H9 (cell line): Measurements from ENCODE around the gene NFE2L2. TPM values are rescaled to one million over a fixed set of nuclear protein-coding genes. Genes with fewer than 3 reads are reported as not detected.

ENCODE experiments used
- DNase-seq: peaks from one replicate; pipeline ENCODE4 v3.0.0-alpha.2; 2017
- H2AFZ ChIP-seq: one replicate; pipeline ENCODE4 v1.6.1; 2013; ENCODE audit warnings: mild to moderate bottlenecking, low read length, control low read depth, moderate library complexity
- H2AK5ac ChIP-seq: 2 replicates; pipeline ENCODE4 v1.6.1; 2013; ENCODE audit warnings: low read length, control low read depth, mixed read lengths; ENCODE audit not compliant: insufficient read length
- H2BK120ac ChIP-seq: one replicate; pipeline ENCODE4 v1.6.1; 2013; ENCODE audit warnings: low read depth, mild to moderate bottlenecking, low read length, control low read depth, inconsistent platforms; ENCODE audit not compliant: poor library complexity, severe bottlenecking
- H2BK12ac ChIP-seq: 2 replicates; pipeline ENCODE4 v1.6.1; 2013; ENCODE audit warnings: low read length, control low read depth, mixed read lengths, low read depth; ENCODE audit not compliant: insufficient read length
- H2BK15ac ChIP-seq: 2 replicates; pipeline ENCODE4 v1.6.1; 2013; ENCODE audit warnings: low read depth, low read length, control low read depth
- H2BK20ac ChIP-seq: one replicate; pipeline ENCODE4 v1.6.1; 2013; ENCODE audit warnings: low read depth, mild to moderate bottlenecking, low read length, control low read depth, inconsistent platforms; ENCODE audit not compliant: poor library complexity, severe bottlenecking
- H2BK5ac ChIP-seq: 2 replicates; pipeline ENCODE4 v1.6.1; 2013; ENCODE audit warnings: low read length, control low read depth, mixed read lengths; ENCODE audit not compliant: insufficient read length
- H3K14ac ChIP-seq: 2 replicates; pipeline ENCODE4 v1.6.1; 2013; ENCODE audit warnings: low read length, control low read depth; ENCODE audit not compliant: insufficient read depth
- H3K18ac ChIP-seq: 2 replicates; pipeline ENCODE4 v1.6.1; 2013; ENCODE audit warnings: low read depth, mild to moderate bottlenecking, mixed read lengths, low read length, control low read depth; ENCODE audit not compliant: insufficient read length
- H3K23ac ChIP-seq: 2 replicates; pipeline ENCODE4 v1.6.1; 2013; ENCODE audit warnings: low read length, control low read depth, mixed read lengths, low read depth; ENCODE audit not compliant: insufficient read length
- H3K23me2 ChIP-seq: 2 replicates; pipeline ENCODE4 v1.6.1; 2013; ENCODE audit warnings: low read depth, mild to moderate bottlenecking, mixed read lengths, low read length, control low read depth; ENCODE audit not compliant: insufficient read length, poor library complexity, severe bottlenecking
- H3K27ac ChIP-seq: 2 replicates; pipeline ENCODE4 v1.5.1; 2013; ENCODE audit warnings: low read length, control low read depth, mixed read lengths, low read depth; ENCODE audit not compliant: insufficient read length
- H3K27me3 ChIP-seq: 2 replicates; pipeline ENCODE4 v1.6.1; 2013; ENCODE audit warnings: low read length, control low read depth, inconsistent platforms; ENCODE audit not compliant: insufficient read depth
- H3K4ac ChIP-seq: 2 replicates; pipeline ENCODE4 v1.6.1; 2013; ENCODE audit warnings: low read depth, mild to moderate bottlenecking, control low read depth, inconsistent platforms, low read length, moderate library complexity
- H3K4me1 ChIP-seq: 2 replicates; pipeline ENCODE4 v1.6.1; 2013; ENCODE audit warnings: low read length, control low read depth, inconsistent platforms; ENCODE audit not compliant: insufficient read depth
- H3K4me2 ChIP-seq: 2 replicates; pipeline ENCODE4 v1.6.1; 2013; ENCODE audit warnings: low read length, control low read depth, mixed read lengths; ENCODE audit not compliant: insufficient read length, insufficient read depth
- H3K56ac ChIP-seq: 2 replicates; pipeline ENCODE4 v1.6.1; 2013; ENCODE audit warnings: low read depth, mild to moderate bottlenecking, mixed read lengths, low read length, control low read depth; ENCODE audit not compliant: insufficient read length
- H3K79me1 ChIP-seq: 2 replicates; pipeline ENCODE4 v1.6.1; 2013; ENCODE audit warnings: low read depth, mild to moderate bottlenecking, moderate library complexity, low read length, control low read depth, inconsistent platforms; ENCODE audit not compliant: insufficient read depth, poor library complexity, severe bottlenecking
- H3K79me2 ChIP-seq: 2 replicates; pipeline ENCODE4 v1.6.1; 2013; ENCODE audit warnings: low read length, control low read depth, inconsistent platforms; ENCODE audit not compliant: insufficient read depth
- H3K9ac ChIP-seq: 2 replicates; pipeline ENCODE4 v1.6.1; 2013; ENCODE audit warnings: low read length, control low read depth, mixed read lengths; ENCODE audit not compliant: insufficient read length; ENCODE audit errors: extremely low read depth
- H3K9me3 ChIP-seq: one replicate; pipeline ENCODE4 v1.6.1; 2013; ENCODE audit warnings: low read depth, low read length, inconsistent platforms; ENCODE audit not compliant: control insufficient read depth
- H3T11ph ChIP-seq: one replicate; pipeline ENCODE4 v1.6.1; 2013; ENCODE audit warnings: mild to moderate bottlenecking, low read length, control low read depth, inconsistent platforms
- H4K20me1 ChIP-seq: one replicate; pipeline ENCODE4 v1.6.1; 2013; ENCODE audit not compliant: control insufficient read depth, insufficient read length, insufficient read depth
- H4K5ac ChIP-seq: 2 replicates; pipeline ENCODE4 v1.6.1; 2013; ENCODE audit warnings: low read depth, mild to moderate bottlenecking, mixed read lengths, low read length, control low read depth; ENCODE audit not compliant: insufficient read length
- H4K8ac ChIP-seq: replicated peaks from 2 replicates; pipeline ENCODE4 v1.6.1; 2013; ENCODE audit warnings: low read length, control low read depth, mixed read lengths, low read depth; ENCODE audit not compliant: insufficient read length
- H4K91ac ChIP-seq: 2 replicates; pipeline ENCODE4 v1.6.1; 2013; ENCODE audit warnings: low read depth, mild to moderate bottlenecking, moderate library complexity, mixed read lengths, low read length, control low read depth; ENCODE audit not compliant: insufficient read length
- H3K27ac Mint-ChIP-seq, 3 experiments: 2 replicates in 2 of 3; 3 replicates in 1 of 3; pipeline ENCODE4 v1.8.0; 2020 to 2021; ENCODE audit warnings: mixed read lengths in 3 of 3, mild to moderate bottlenecking in 1 of 3, moderate library complexity in 1 of 3
- H3K27me3 Mint-ChIP-seq: 2 replicates; pipeline ENCODE4 v1.8.0; 2021; ENCODE audit warnings: low read depth, mild to moderate bottlenecking, moderate library complexity, mixed read lengths
- H3K36me3 Mint-ChIP-seq, 3 experiments: 2 replicates in 2 of 3; 3 replicates in 1 of 3; pipeline ENCODE4 v1.8.0; 2020 to 2021; ENCODE audit warnings: low read depth in 3 of 3, mixed read lengths in 3 of 3; ENCODE audit not compliant: insufficient read depth in 1 of 3
- H3K4me1 Mint-ChIP-seq, 2 experiments: 2 replicates each; pipeline ENCODE4 v1.8.0; 2020; ENCODE audit warnings: mixed read lengths in 2 of 2
- H3K4me3 Mint-ChIP-seq, 2 experiments: 2 replicates in 1 of 2; 3 replicates in 1 of 2; pipeline ENCODE4 v1.8.0; 2020 to 2021; ENCODE audit warnings: mild to moderate bottlenecking in 2 of 2, mixed read lengths in 2 of 2, moderate library complexity in 1 of 2
- H3K9me3 Mint-ChIP-seq, 2 experiments: 2 replicates in 1 of 2; 3 replicates in 1 of 2; pipeline ENCODE4 v1.8.0; 2020; ENCODE audit warnings: mild to moderate bottlenecking in 2 of 2, mixed read lengths in 2 of 2, moderate library complexity in 1 of 2
- CTCF ChIP-seq: fragments of 200-600 bp; sonication (generic); conservative IDR thresholded peaks from 3 replicates; pipeline ENCODE4 v1.8.0; 2021; ENCODE audit warnings: antibody characterized with exemption, mild to moderate bottlenecking
- WGBS: extraction: QIAGEN DNeasy Blood & Tissue Kit; methylation state at CpG from one replicate; pipeline ENCODE4 v1.1.7; 2013; ENCODE audit warnings: missing lambda C conversion rate, low lambda C conversion rate, mixed read lengths; ENCODE audit not compliant: insufficient read length; ENCODE audit errors: extremely low coverage; 5-methylcytosine and 5-hydroxymethylcytosine counted together
- total RNA-seq: library from RNA; stranded (reverse); gene quantifications from 2 replicates; pipeline ENCODE4 v1.2.1, GENCODE V29; 2021

NFE2L2 gene
- total RNA-seq, 1 experiment from 2014 or later: 42.5 TPM

GRCh38 chr2:177212106-177212890, 52.2 kb downstream of the NFE2L2 start, which contains the start of gene HNRNPA3:
Gene HNRNPA3 (plus strand): TSS chr2:177212794. CDS start chr2:177212800, 6 bp downstream.
- Histone ChIP-seq H4K20me1 (no peaks in the 10 kb centered on the region), H3K79me1 (no peaks in the 10 kb centered on the region), H3K27ac (peak within 1 kb of the TSS; percentile 96), H2BK120ac (peak within 1 kb of the TSS; percentile 98), H3T11ph (peak within 1 kb of the TSS; percentile 91), H3K9me3 (no peaks in the 10 kb centered on the region), H3K18ac (peak within 1 kb of the TSS; percentile 96), H2BK15ac (no peak within 1 kb of the TSS), H3K79me2 (peaks cover 20% of the 10 kb centered on the region; the same call in 1 of the 2 replicates), H4K91ac (no peak within 1 kb of the TSS), H4K8ac (no peak within 1 kb of the TSS), H3K9ac (peak within 1 kb of the TSS; percentile 98), H3K56ac (peak within 1 kb of the TSS; percentile 30), H2BK20ac (no peak within 1 kb of the TSS), H2BK5ac (peak within 1 kb of the TSS; percentile 73), H3K27me3 (no peaks in the 10 kb centered on the region), H2BK12ac (no peak within 1 kb of the TSS), H2AK5ac (no peak within 1 kb of the TSS), H2AFZ (no peak within 1 kb of the TSS), H3K23me2 (peaks cover 6% of the 10 kb centered on the region), H3K14ac (peak within 1 kb of the TSS; percentile 94; the same call in 1 of the 2 replicates), H4K5ac (peak within 1 kb of the TSS; percentile 81), H3K4ac (peak within 1 kb of the TSS; percentile 77; the same call in 1 of the 2 replicates), H3K4me2 (peak within 1 kb of the TSS; percentile 83), H3K23ac (no peak within 1 kb of the TSS), H3K4me1 (no peaks in the 10 kb centered on the region; the same call in 1 of the 2 replicates)
- Mint-ChIP-seq H3K4me1 (peaks cover 35 to 44% of the 10 kb centered on the region in 2 experiments), H3K9me3 (no peaks in the 10 kb centered on the region), H3K27me3 (no peaks in the 10 kb centered on the region), H3K27ac (peak within 1 kb of the TSS; percentile 100), H3K4me3 (peak within 1 kb of the TSS; percentile 89 to 95), H3K36me3 (peaks cover 33 to 42% (median 40%) of the 10 kb centered on the region in 3 experiments)
- TF ChIP-seq CTCF: peak; percentile 23; the same call in 2 of the 3 replicates
- no CpG with 5 or more reads among the region's 74 CpGs for WGBS
- DNase-seq: peak; percentile 99
